Fibroblast of villous mesenchyme (primary cell): ENCODE measurements around the gene MBD5. TPM values are rescaled to one million over a fixed set of nuclear protein-coding genes. Genes with fewer than 3 reads are reported as not detected.
A peak's percentile ranks its signal among the peaks of the same experiment; 100 is the strongest.

Source experiments
- DNase-seq: peaks from one replicate; pipeline ENCODE4 v3.0.0-alpha.2; 2010; ENCODE audit warnings: low read depth
- H3K4me3 ChIP-seq: 2 replicates; pipeline ENCODE4 v1.5.1; 2011; ENCODE audit warnings: low read depth, mild to moderate bottlenecking, low read length
- CTCF ChIP-seq: IDR thresholded peaks from 2 replicates; pipeline ENCODE4 v1.5.1; 2012; ENCODE audit warnings: low read depth, mild to moderate bottlenecking, low read length; ENCODE audit not compliant: insufficient read depth
- small RNA-seq: library from RNA; depleted of rRNA; stranded (forward); fragments of <200 nt; gene quantifications from one replicate; pipeline ENCODE3, GENCODE V24; 2012
- total RNA-seq: library from RNA; depleted of rRNA; stranded (reverse); fragments of >200 nt; gene quantifications from 2 replicates; pipeline ENCODE4 v1.2.3, GENCODE V29; 2012

The MBD5 gene
- total RNA-seq, 1 donor, result 35.0 TPM

GRCh38 chr2:148561389-148561788 is 540.5 kb downstream of the MBD5 start:
- H3K4me3 ChIP-seq, result no peak overlapping the region
- no peak for DNase-seq
- no peak for TF ChIP-seq CTCF

GRCh38 chr2:148565272-148565894 is 544.5 kb downstream of the MBD5 start:
- H3K4me3 ChIP-seq, result no peak overlapping the region
- peak; percentile 5 for DNase-seq
- TF ChIP-seq CTCF, result peak; percentile 28

Small RNAs within 50 kb of the gene (small RNA-seq; reads per million reads assigned to genes)
- not detected for gene RF00554

Other genes with a start within 250 kb of the MBD5 start
- gene ACVR2A, start 176.1 kb upstream of the MBD5 start, total RNA-seq, result 13.2 and 25.9 TPM in 2 replicates
- 17.1 and 40.6 TPM in 2 replicates for gene ORC4, start 354 bp upstream of the MBD5 start, total RNA-seq